Tibial nerve (tissue), 4 donors: ENCODE results near the gene PFDN2. TPM values are rescaled to one million over a fixed set of nuclear protein-coding genes. Genes with fewer than 3 reads are reported as not detected.

Experiments used
- DNase-seq, 2 donors: peaks; one replicate each; pipeline ENCODE4 v3.0.0-alpha.2; 2019; ENCODE audit warnings: low spot score in 2 of 2
- H3K27ac ChIP-seq, 4 donors: fragments of 200-600 bp; sonication (generic) in 3 of 4; one replicate each; pipeline ENCODE4 v1.5.1; 2017 to 2019; ENCODE audit warnings: mild to moderate bottlenecking in 1 of 4
- H3K27me3 ChIP-seq, 2 donors: fragments of 200-600 bp; sonication (generic) in 1 of 2; one replicate each; pipeline versions ENCODE4 v1.5.1 to v1.6.0; 2017 to 2019
- H3K36me3 ChIP-seq, 3 donors: fragments of 200-600 bp; sonication (generic); one replicate each; pipeline ENCODE4 v1.5.1; 2018 to 2019
- H3K4me1 ChIP-seq, 4 donors: fragments of 200-600 bp; sonication (generic) in 3 of 4; one replicate each; pipeline ENCODE4 v1.5.1; 2017 to 2019
- H3K4me3 ChIP-seq, 4 donors: fragments of 200-600 bp; sonication (generic) in 3 of 4; one replicate each; pipeline ENCODE4 v1.5.1; 2017 to 2019; ENCODE audit warnings: mild to moderate bottlenecking in 1 of 4, moderate library complexity in 1 of 4
- H3K9me3 ChIP-seq, 4 donors: fragments of 200-600 bp; sonication (generic) in 3 of 4; one replicate each; pipeline ENCODE4 v1.5.1; 2017 to 2019
- EP300 ChIP-seq, 2 donors: sonication (generic); formaldehyde crosslinking; IDR thresholded peaks; one replicate each; pipeline ENCODE4 v1.6.1; 2017; ENCODE audit warnings: antibody characterized with exemption in 2 of 2, mild to moderate bottlenecking in 1 of 2
- POLR2A ChIP-seq, 2 donors: fragments of 450-650 bp; IDR thresholded peaks; one replicate each; pipeline ENCODE4 v1.6.1; 2017; ENCODE audit warnings: antibody characterized with exemption in 2 of 2, mild to moderate bottlenecking in 2 of 2, moderate library complexity in 2 of 2
- WGBS, 2 donors: methylation state at CpG; one replicate each; pipeline ENCODE4 v1.1.5; 2018; 5-methylcytosine and 5-hydroxymethylcytosine counted together
- small RNA-seq: library from RNA; depleted of rRNA; stranded (forward); fragments of <200 nt; gene quantifications from one replicate; pipeline ENCODE3, GENCODE V24; 2016
- total RNA-seq, 4 donors: library from RNA; depleted of rRNA; stranded (reverse); fragments of >200 nt; gene quantifications; one replicate each; pipeline ENCODE4 v1.1.0, GENCODE V29; 2016
- TF ChIP-seq, protein P1 (sequence below), 5 experiments: fragments of 200-600 bp in 3 of 5; fragments of 450-650 bp in 2 of 5; sonication (generic) in 3 of 5; IDR thresholded peaks; one replicate each; pipeline ENCODE4 v1.5.1; 2016 to 2019; ENCODE audit warnings: antibody characterized with exemption in 5 of 5, mild to moderate bottlenecking in 3 of 5, moderate library complexity in 2 of 5

PFDN2 gene
- total RNA-seq, 4 donors from 2014 or later: 12.0 to 41.7 (median 39.8) TPM

DNA sequence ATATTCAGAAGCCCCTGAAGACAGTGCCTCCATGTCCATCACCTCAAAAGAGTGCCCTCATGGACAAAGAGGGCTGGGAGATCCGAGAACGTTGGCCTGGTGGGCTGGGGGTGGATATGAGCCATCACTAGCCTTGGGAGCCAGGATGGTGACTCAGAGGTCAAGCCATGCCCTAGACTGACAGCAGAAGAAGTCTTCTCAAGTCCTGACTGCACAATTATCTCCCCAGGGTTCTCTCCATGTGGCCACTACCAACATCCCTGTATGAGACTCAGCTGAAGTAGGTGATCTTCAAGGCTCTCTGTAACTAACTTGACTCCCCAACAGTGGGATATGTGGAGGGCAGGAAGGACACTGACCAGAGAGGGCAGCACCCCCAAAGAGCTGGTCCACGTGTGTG, 64.9 kb downstream of the PFDN2 start:
- 62 to 69% methylated on average over 3 of the region's 3 CpGs for WGBS, 2 donors
- Histone ChIP-seq H3K36me3 (peaks cover 0 to 31% (median 4%) of the 10 kb centered on the region in 3 donors), H3K27me3 (peaks cover 0 to 17% of the 10 kb centered on the region in 2 donors), H3K27ac (no peak overlapping the region), H3K4me1 (no peaks in the 10 kb centered on the region), H3K4me3 (no peak overlapping the region), H3K9me3 (no peaks in the 10 kb centered on the region)
- DNase-seq: no peak
- TF ChIP-seq, protein P1, sequence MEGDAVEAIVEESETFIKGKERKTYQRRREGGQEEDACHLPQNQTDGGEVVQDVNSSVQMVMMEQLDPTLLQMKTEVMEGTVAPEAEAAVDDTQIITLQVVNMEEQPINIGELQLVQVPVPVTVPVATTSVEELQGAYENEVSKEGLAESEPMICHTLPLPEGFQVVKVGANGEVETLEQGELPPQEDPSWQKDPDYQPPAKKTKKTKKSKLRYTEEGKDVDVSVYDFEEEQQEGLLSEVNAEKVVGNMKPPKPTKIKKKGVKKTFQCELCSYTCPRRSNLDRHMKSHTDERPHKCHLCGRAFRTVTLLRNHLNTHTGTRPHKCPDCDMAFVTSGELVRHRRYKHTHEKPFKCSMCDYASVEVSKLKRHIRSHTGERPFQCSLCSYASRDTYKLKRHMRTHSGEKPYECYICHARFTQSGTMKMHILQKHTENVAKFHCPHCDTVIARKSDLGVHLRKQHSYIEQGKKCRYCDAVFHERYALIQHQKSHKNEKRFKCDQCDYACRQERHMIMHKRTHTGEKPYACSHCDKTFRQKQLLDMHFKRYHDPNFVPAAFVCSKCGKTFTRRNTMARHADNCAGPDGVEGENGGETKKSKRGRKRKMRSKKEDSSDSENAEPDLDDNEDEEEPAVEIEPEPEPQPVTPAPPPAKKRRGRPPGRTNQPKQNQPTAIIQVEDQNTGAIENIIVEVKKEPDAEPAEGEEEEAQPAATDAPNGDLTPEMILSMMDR (IDR thresholded peaks at IDR 0.05): no peak
- TF ChIP-seq EP300 (IDR thresholded peaks at IDR 0.05) (no peak), POLR2A (IDR thresholded peaks at IDR 0.05) (no peak)

DNA sequence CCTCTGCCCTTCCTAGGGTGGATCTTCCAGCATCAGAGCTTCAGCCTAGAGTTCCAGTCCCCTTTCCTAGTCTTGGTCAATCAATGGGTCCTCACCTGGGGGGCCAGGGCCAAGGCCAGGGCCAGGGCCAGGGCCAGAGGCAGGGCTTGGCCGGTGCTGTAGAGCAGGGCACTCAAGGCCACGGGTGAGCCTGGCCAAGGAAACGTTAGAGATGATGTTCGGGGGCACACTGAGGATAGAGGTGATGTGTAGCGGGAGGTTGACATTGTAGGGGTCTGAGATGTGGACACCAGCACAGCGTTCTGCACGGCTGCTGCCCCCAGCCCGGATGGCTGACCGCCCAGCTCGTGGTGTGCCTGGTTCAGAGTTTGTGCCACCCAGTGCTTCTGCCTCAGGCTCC, 66.6 kb downstream of the PFDN2 start:
- WGBS, 2 donors: 86 to 90% methylated on average over 9 to 10 of the region's 10 CpGs
- H3K27ac ChIP-seq: no peak overlapping the region
- no peak overlapping the region for H3K4me3 ChIP-seq
- TF ChIP-seq POLR2A (IDR thresholded peaks at IDR 0.05) (no peak), EP300 (IDR thresholded peaks at IDR 0.05) (no peak)
- TF ChIP-seq, protein P1 (IDR thresholded peaks at IDR 0.05): no peak
- peaks cover 0 to 10% of the 10 kb centered on the region in 2 donors for H3K27me3 ChIP-seq
- H3K36me3 ChIP-seq: peaks cover 0 to 37% (median 4%) of the 10 kb centered on the region in 3 donors
- H3K4me1 ChIP-seq: peaks cover 0 to 7% (median 0%) of the 10 kb centered on the region in 4 donors
- DNase-seq: no peak
- no peaks in the 10 kb centered on the region for H3K9me3 ChIP-seq

Small RNAs within 50 kb of the gene (small RNA-seq; reads per million reads assigned to genes)
- not detected for gene RF01225

Other genes with a start within 250 kb of the PFDN2 start
- 1 to 10 TPM in 1 of 4 donors, under 1 TPM in 1, not detected in 2; 0.42 to 1.2 TPM for gene ITLN1, start 232.9 kb downstream of the PFDN2 start, total RNA-seq
- not detected for gene ITLN2, start 163.2 kb downstream of the PFDN2 start, total RNA-seq
- gene F11R, start 96.9 kb downstream of the PFDN2 start, total RNA-seq: 10 to 100 TPM in 3 of 4 donors, 1 to 10 TPM in 1; 6.9 to 23.1 (median 14.9) TPM
- 10 to 100 TPM; 15.7 to 46.9 (median 37.4) TPM for gene TSTD1, start 79.1 kb downstream of the PFDN2 start, total RNA-seq
- gene USF1, start 72.1 kb downstream of the PFDN2 start, total RNA-seq: 10 to 100 TPM; 59.4 to 66.1 (median 62.9) TPM
- gene ARHGAP30, start 48.1 kb downstream of the PFDN2 start, total RNA-seq: 10 to 100 TPM in 2 of 4 donors, 1 to 10 TPM in 2; 6.1 to 14.1 (median 10.2) TPM
- gene NECTIN4, start 28.5 kb downstream of the PFDN2 start, total RNA-seq: not detected
- 10 to 100 TPM in 1 of 4 donors, 1 to 10 TPM in 3; 7.9 to 12.9 (median 9.1) TPM for gene KLHDC9, start 19.7 kb downstream of the PFDN2 start, total RNA-seq
- gene NIT1, start 68 bp upstream of the PFDN2 start, total RNA-seq: 10 to 100 TPM; 26.4 to 43.0 (median 32.9) TPM
- gene DEDD, start 14.6 kb upstream of the PFDN2 start, total RNA-seq: 10 to 100 TPM; 20.1 to 48.8 (median 27.0) TPM
- gene UFC1, start 35.9 kb upstream of the PFDN2 start, total RNA-seq: 10 to 100 TPM; 34.1 to 51.5 (median 37.6) TPM
- 10 to 100 TPM; 12.9 to 53.1 (median 20.6) TPM for gene USP21, start 41.5 kb upstream of the PFDN2 start, total RNA-seq
- 10 to 100 TPM; 25.6 to 39.3 (median 26.5) TPM for gene PPOX, start 48.4 kb upstream of the PFDN2 start, total RNA-seq
- 10 to 100 TPM; 18.8 to 41.4 (median 24.3) TPM for gene B4GALT3, start 59.5 kb upstream of the PFDN2 start, total RNA-seq
- 10 to 100 TPM in 3 of 4 donors, 1 to 10 TPM in 1; 9.0 to 54.9 (median 19.5) TPM for gene ADAMTS4, start 81.0 kb upstream of the PFDN2 start, total RNA-seq
- gene NDUFS2, start 84.3 kb upstream of the PFDN2 start, total RNA-seq: 100 to 1,000 TPM in 2 of 4 donors, 10 to 100 TPM in 2; 73.0 to 118 (median 103) TPM
- 100 to 1,000 TPM in 1 of 4 donors, 10 to 100 TPM in 3; 40.6 to 190 (median 50.9) TPM for gene FCER1G, start 97.3 kb upstream of the PFDN2 start, total RNA-seq
- gene APOA2, start 105.6 kb upstream of the PFDN2 start, total RNA-seq: not detected
- 10 to 100 TPM in 1 of 4 donors, 1 to 10 TPM in 3; 4.3 to 13.8 (median 8.0) TPM for gene TOMM40L, start 108.0 kb upstream of the PFDN2 start, total RNA-seq
- not detected for gene NR1I3, start 120.2 kb upstream of the PFDN2 start, total RNA-seq
- gene PCP4L1, start 140.7 kb upstream of the PFDN2 start, total RNA-seq: 1 to 10 TPM in 1 of 4 donors, under 1 TPM in 1, not detected in 2; 0.42 to 1.2 TPM
- 1,000 to 10,000 TPM in 3 of 4 donors, 100 to 1,000 TPM in 1; 570 to 1,776 (median 1,657) TPM for gene MPZ, start 191.9 kb upstream of the PFDN2 start, total RNA-seq
- gene SDHC, start 196.3 kb upstream of the PFDN2 start, total RNA-seq: 100 to 1,000 TPM in 1 of 4 donors, 10 to 100 TPM in 3; 27.9 to 144 (median 48.4) TPM
- gene CFAP126, start 249.8 kb upstream of the PFDN2 start, total RNA-seq: under 1 TPM in 1 of 4 donors, not detected in 3; 0.90 TPM